Right lobe of liver (tissue), 6 donors: ENCODE measurements around the gene SCUBE3. TPM values are rescaled to one million over a fixed set of nuclear protein-coding genes. Genes with fewer than 3 reads are reported as not detected.
A peak's percentile ranks its signal among the peaks of the same experiment; 100 is the strongest.

Experiments used
- ATAC-seq, 4 donors: fragments of 200-7000 bp; cut with Tn5 transposase; one replicate each; pipeline ENCODE4 v1.9.1; 2020; ENCODE audit warnings: mild to moderate bottlenecking in 4 of 4, moderate library complexity in 4 of 4
- DNase-seq, 3 donors: peaks; one replicate each; pipeline ENCODE4 v3.0.0-alpha.2; 2020
- H3K27ac ChIP-seq, 3 donors: fragments of 200-600 bp; one replicate each; pipeline ENCODE4 v1.8.0; 2022
- H3K27me3 ChIP-seq, 2 donors: fragments of 200-600 bp; one replicate each; pipeline ENCODE4 v1.8.0; 2022
- H3K36me3 ChIP-seq, 4 donors: fragments of 200-600 bp; sonication (generic) in 1 of 4; one replicate each; pipeline versions ENCODE4 v1.5.1 to v1.8.0; 2017 to 2022; ENCODE audit warnings: control low read depth in 1 of 4
- H3K4me1 ChIP-seq, 4 donors: fragments of 200-600 bp; sonication (generic) in 1 of 4; one replicate each; pipeline versions ENCODE4 v1.5.1 to v1.8.0; 2017 to 2022; ENCODE audit warnings: control low read depth in 1 of 4
- H3K4me3 ChIP-seq, 3 donors: fragments of 200-600 bp; one replicate each; pipeline ENCODE4 v1.8.0; 2022
- H3K9me3 ChIP-seq, 4 donors: fragments of 200-600 bp; sonication (generic) in 1 of 4; one replicate each; pipeline versions ENCODE4 v1.5.1 to v1.8.0; 2017 to 2022; ENCODE audit warnings: control low read depth in 1 of 4
- POLR2A ChIP-seq: fragments of 450-650 bp; IDR thresholded peaks from one replicate; pipeline ENCODE4 v1.6.1; 2017; ENCODE audit warnings: antibody characterized with exemption, mild to moderate bottlenecking
- WGBS: methylation state at CpG from one replicate; pipeline ENCODE4 v1.1.6; 2018; ENCODE audit warnings: low coverage, low lambda C conversion rate; ENCODE audit not compliant: insufficient coverage; ENCODE audit errors: missing lambda C conversion rate; 5-methylcytosine and 5-hydroxymethylcytosine counted together
- intact Hi-C, 2 donors: fragments of 100-400 bp; cut with DNase I; formaldehyde crosslinking; loops; one replicate each; pipeline versions ENCODE4 v1.11.2 to v1.14.1; 2022
- total RNA-seq, 6 experiments: library from RNA; depleted of rRNA in 2 of 6; stranded (reverse); fragments of >200 nt in 2 of 6; fragmentation: NEBNext Ultra II Directional in 3 of 6; extraction: Animal tissue kit (Norgen Biotek cat#: 25700) in 3 of 6; gene quantifications; one replicate each; pipeline versions ENCODE4 v1.1.0 to v1.2.4, GENCODE V29; 2016 to 2023
- TF ChIP-seq, protein P1 (sequence below), 4 donors: fragments of 200-600 bp in 3 of 4; fragments of 450-650 bp in 1 of 4; IDR thresholded peaks; one replicate each; pipeline versions ENCODE4 v1.5.1 to v1.8.0; 2016 to 2022; ENCODE audit warnings: antibody characterized with exemption in 4 of 4, mild to moderate bottlenecking in 2 of 4
- donor health status: DM: no; HTN: yes; CAD: no.
- donor health status: DM: no; HTN: no; CAD: no.
- donor health status: DM: no; HTN: no; CAD: no.
- donor health status: DM: no; HTN: yes; CAD: no.
- donor health status: DM: no; HTN: yes; CAD: no.

SCUBE3 gene
- total RNA-seq, 6 experiments from 2014 or later = 0.05 to 0.11 (median 0.07) TPM; not detected in 2

DNA sequence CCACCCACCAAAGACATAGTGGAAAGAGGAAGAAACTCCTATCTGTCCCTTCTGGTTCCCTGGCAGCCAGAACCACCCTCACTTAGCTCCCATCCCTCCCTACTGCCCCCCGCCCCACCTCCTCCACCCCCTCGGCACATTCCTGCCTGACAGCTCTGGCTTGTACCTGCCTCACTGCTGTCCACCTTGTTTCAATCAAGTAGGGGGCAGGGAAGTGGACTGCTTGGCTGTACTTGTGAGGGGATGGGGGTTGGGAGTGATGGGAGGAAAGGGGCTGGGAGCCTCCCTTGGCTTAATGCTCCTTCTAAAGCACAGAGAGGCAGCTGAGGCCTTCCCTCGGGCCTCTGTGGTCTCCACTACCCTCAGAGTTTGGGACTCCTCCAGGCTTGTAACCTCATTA lies 23.7 kb downstream of the SCUBE3 start:
- DNase-seq = no peak
- Histone ChIP-seq H3K9me3 (no peaks in the 10 kb centered on the region), H3K4me3 (no peak overlapping the region), H3K36me3 (no peaks in the 10 kb centered on the region), H3K27me3 (no peaks in the 10 kb centered on the region), H3K27ac (no peak overlapping the region), H3K4me1 (no peaks in the 10 kb centered on the region)
- intact Hi-C loops = loop anchor here in 1 of 2 donors (10.0 kb wide), 1 partner anchor 93 kb away; the partner anchor contains the start of gene TCP11
- 93% methylated on average over 3 of the region's 3 CpGs for WGBS
- TF ChIP-seq, protein P1, sequence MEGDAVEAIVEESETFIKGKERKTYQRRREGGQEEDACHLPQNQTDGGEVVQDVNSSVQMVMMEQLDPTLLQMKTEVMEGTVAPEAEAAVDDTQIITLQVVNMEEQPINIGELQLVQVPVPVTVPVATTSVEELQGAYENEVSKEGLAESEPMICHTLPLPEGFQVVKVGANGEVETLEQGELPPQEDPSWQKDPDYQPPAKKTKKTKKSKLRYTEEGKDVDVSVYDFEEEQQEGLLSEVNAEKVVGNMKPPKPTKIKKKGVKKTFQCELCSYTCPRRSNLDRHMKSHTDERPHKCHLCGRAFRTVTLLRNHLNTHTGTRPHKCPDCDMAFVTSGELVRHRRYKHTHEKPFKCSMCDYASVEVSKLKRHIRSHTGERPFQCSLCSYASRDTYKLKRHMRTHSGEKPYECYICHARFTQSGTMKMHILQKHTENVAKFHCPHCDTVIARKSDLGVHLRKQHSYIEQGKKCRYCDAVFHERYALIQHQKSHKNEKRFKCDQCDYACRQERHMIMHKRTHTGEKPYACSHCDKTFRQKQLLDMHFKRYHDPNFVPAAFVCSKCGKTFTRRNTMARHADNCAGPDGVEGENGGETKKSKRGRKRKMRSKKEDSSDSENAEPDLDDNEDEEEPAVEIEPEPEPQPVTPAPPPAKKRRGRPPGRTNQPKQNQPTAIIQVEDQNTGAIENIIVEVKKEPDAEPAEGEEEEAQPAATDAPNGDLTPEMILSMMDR (IDR thresholded peaks at IDR 0.05) = no peak
- TF ChIP-seq POLR2A = no peak
- ATAC-seq = no peak

DNA sequence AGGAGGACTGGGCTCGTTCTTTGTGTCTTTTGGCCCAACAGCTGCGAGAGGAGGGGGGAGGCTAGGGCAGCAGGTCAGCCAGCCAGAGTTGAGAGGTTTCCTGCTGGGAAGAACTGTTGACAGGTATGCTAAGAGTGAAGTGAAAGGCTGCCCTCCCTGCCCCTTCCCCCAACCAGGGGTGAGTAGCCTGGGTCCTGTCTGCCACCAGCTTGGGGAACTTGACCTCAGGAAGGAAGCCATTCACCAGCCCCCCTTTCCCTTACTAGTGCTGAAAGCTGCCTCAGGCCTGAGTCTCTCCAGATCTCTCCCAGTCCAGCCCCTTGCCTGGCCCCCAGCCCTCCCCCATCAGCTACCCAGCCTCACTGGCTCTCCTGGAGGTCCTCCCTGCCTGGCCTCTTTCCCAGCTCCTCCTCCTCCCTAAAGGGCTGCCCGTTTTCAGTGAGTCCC lies 25.1 kb downstream of the SCUBE3 start:
- no peak overlapping the region for H3K4me3 ChIP-seq
- no peak overlapping the region for H3K27ac ChIP-seq
- intact Hi-C loops = loop anchor here in 1 of 2 donors (10.0 kb wide), 1 partner anchor 94 kb away; the partner anchor contains the start of gene TCP11
- 33% methylated on average over 1 of the region's 3 CpGs for WGBS
- TF ChIP-seq, protein P1 (IDR thresholded peaks at IDR 0.05) = no peak
- TF ChIP-seq POLR2A = no peak
- no peaks in the 10 kb centered on the region for H3K27me3 ChIP-seq
- H3K9me3 ChIP-seq = no peaks in the 10 kb centered on the region
- no peaks in the 10 kb centered on the region for H3K36me3 ChIP-seq
- H3K4me1 ChIP-seq = no peaks in the 10 kb centered on the region
- ATAC-seq (peak in 1 of 4 donors; percentile 29), DNase-seq (no peak)

DNA sequence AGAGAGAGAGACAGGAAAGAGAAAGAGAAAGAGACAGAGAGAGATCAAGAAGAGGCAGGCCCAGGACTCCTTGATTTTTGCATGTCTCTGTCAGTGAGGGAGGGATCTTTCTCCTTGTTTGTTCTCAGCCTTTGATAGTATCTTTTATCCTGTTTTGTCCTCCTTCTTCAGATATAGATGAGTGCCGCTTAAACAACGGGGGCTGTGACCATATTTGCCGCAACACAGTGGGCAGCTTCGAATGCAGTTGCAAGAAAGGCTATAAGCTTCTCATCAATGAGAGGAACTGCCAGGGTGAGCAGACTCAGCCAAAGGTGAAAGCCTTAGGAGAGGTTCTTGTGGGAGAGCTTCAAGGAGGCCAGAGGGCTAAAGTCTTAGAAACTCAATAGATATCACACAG lies 25.8 kb downstream of the SCUBE3 start:
- no peaks in the 10 kb centered on the region for H3K4me1 ChIP-seq
- H3K4me3 ChIP-seq = no peak overlapping the region
- intact Hi-C loops = loop anchor here in 1 of 2 donors (10.0 kb wide), 1 partner anchor 95 kb away; the partner anchor contains the start of gene TCP11
- H3K36me3 ChIP-seq = no peaks in the 10 kb centered on the region
- H3K27me3 ChIP-seq = no peaks in the 10 kb centered on the region
- DNase-seq (no peak), ATAC-seq (no peak)
- no peak for TF ChIP-seq POLR2A
- WGBS = 90% methylated on average over 4 of the region's 4 CpGs
- no peaks in the 10 kb centered on the region for H3K9me3 ChIP-seq
- H3K27ac ChIP-seq = no peak overlapping the region

DNA sequence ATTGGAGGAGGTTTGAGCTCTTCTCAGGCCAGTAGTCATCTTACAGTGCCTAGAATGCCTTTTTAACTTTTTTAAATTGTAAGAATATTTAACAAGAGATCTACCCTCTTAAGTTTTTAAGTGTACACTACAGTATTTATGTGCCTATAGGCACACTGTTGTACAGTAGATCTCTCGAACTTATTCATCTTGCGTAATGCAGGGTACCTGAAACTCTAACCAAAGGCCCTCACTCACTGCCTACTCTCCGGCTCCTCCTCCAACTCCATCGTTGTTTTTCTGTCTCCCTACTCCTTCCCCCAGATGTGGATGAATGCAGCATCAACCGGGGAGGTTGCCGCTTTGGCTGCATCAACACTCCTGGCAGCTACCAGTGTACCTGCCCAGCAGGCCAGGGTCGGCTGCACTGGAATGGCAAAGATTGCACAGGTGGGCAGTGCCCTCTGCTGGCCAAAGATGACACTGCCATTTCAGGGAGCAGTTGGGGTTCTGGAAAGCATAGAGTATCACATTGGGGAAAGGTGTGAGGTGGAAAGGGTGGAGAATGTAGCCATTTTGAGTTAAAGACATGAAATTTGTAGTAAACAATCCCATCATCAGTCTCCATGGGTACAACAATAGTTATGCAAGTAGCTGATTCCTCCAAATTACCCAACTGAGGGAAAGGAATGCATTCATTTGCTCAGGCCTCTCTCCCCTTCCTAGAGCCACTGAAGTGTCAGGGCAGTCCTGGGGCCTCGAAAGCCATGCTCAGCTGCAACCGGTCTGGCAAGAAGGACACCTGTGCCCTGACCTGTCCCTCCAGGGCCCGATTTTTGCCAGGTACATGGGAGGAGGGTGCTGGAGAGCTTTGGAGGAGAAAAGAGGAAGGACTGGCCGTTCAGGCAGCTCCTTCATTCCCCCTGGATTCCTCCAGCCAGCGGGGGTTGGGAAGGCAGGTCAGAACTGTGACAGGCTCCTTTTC lies 27.4 kb downstream of the SCUBE3 start:
- no peaks in the 10 kb centered on the region for H3K36me3 ChIP-seq
- DNase-seq (peak; percentile 74 to 82 (median 81)), ATAC-seq (peak; percentile 87 to 96 (median 90))
- intact Hi-C loops = loop anchor here (5.0 kb wide), 2 partner anchors 34 to 94 kb away; no protein-coding TSS in a partner anchor
- TF ChIP-seq POLR2A = no peak
- TF ChIP-seq, protein P1 (IDR thresholded peaks at IDR 0.05) = peak; percentile 94 to 96 (median 94)
- H3K4me3 ChIP-seq = no peak overlapping the region
- 27% methylated on average over 7 of the region's 12 CpGs for WGBS
- H3K4me1 ChIP-seq = no peaks in the 10 kb centered on the region
- H3K9me3 ChIP-seq = no peaks in the 10 kb centered on the region
- H3K27ac ChIP-seq = no peak overlapping the region
- no peaks in the 10 kb centered on the region for H3K27me3 ChIP-seq

DNA sequence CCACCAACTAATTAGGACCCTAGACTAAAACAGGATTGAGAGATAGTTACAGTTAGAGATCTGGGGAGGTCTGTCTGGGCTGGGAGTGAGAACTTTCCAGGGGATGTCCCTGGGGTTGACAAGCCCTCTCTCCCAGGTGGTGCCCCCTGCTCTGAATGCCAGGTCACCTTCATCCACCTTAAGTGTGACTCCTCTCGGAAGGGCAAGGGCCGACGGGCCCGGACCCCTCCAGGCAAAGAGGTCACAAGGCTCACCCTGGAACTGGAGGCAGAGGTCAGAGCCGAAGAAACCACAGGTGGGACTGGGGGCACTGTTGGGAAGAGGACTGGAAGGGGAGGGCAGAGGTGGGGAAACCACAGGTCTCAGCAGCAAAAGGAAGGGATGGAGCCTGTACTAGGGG lies 28.7 kb downstream of the SCUBE3 start:
- no peak overlapping the region for H3K4me3 ChIP-seq
- no peaks in the 10 kb centered on the region for H3K27me3 ChIP-seq
- H3K27ac ChIP-seq = no peak overlapping the region
- no peak for DNase-seq
- H3K4me1 ChIP-seq = no peaks in the 10 kb centered on the region
- intact Hi-C loops = loop anchor here (5.0 kb wide), 2 partner anchors 35 to 95 kb away; no protein-coding TSS in a partner anchor
- no peaks in the 10 kb centered on the region for H3K9me3 ChIP-seq
- no peaks in the 10 kb centered on the region for H3K36me3 ChIP-seq
- 80% methylated on average over 1 of the region's 5 CpGs for WGBS
- ATAC-seq = no peak
- TF ChIP-seq POLR2A = no peak
